RWPE1 (cell line): ENCODE results near the gene UQCC3.

ENCODE experiments used
- CTCF ChIA-PET: fragments of 350-600 bp; sonication (Branson Sonifier 250); formaldehyde crosslinking; extraction: SDS; loops from one replicate; lab custom pipeline; 2021; lab: Yijun Ruan, JAX
- POLR2A ChIA-PET: fragments of 400-600 bp; formaldehyde crosslinking; extraction: SDS; loops from one replicate; lab custom pipeline; 2020; ENCODE audit warnings: antibody characterized with exemption; ENCODE audit not compliant: low non-redundant PET; lab: Yijun Ruan, JAX
- DNase-seq: peaks from one replicate; pipeline ENCODE4 v3.0.0; 2012; ENCODE audit warnings: low spot score
- H3K27ac ChIP-seq: fragments of 450-650 bp; 2 replicates; pipeline ENCODE4 v1.5.1; 2017
- CTCF ChIP-seq: fragments of 450-650 bp; conservative IDR thresholded peaks from 2 replicates; pipeline ENCODE4 v1.5.1; 2017; ENCODE audit warnings: low read depth, mild to moderate bottlenecking

Gene UQCC3

GRCh38 chr11:62705880-62706849, 34.7 kb downstream of the UQCC3 start:
- DNase-seq, result peak; percentile 91
- peak overlapping the region; percentile 98 for H3K27ac ChIP-seq
- CTCF ChIA-PET, result interaction anchor here (0.6 to 2.1 kb wide), 3 partner anchors 12 to 159 kb away, joined by 3 to 8 read pairs (median 7); no protein-coding TSS in a partner anchor

DNA sequence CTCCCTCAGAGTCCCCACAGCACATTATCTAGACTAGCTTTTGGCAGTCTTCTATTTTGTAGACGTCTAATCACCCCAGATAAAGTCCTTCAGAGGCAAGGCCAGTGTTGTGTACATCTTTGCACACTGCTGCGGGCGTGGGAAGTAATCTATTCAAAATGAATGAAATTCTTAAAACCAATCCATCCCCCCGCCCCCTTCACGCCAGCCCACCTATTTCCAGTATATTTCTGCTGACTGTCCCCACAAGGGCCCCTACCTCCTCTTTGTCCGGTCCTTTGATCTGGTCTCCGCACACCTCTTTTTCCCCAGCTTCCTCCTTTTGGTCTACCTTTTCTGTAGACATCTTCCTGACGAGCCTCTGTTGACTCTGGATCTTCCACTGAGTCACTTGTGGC, 35.4 kb downstream of the UQCC3 start:
- DNase-seq, result no peak

More at GRCh38 chr11:62705880-62706849, 34.7 kb downstream of the UQCC3 start:
- POLR2A ChIA-PET, result interaction anchor here (0.7 kb wide), 1 partner anchor 25 kb away, joined by 6 read pairs; no protein-coding TSS in a partner anchor
- no peak for TF ChIP-seq CTCF

DNA sequence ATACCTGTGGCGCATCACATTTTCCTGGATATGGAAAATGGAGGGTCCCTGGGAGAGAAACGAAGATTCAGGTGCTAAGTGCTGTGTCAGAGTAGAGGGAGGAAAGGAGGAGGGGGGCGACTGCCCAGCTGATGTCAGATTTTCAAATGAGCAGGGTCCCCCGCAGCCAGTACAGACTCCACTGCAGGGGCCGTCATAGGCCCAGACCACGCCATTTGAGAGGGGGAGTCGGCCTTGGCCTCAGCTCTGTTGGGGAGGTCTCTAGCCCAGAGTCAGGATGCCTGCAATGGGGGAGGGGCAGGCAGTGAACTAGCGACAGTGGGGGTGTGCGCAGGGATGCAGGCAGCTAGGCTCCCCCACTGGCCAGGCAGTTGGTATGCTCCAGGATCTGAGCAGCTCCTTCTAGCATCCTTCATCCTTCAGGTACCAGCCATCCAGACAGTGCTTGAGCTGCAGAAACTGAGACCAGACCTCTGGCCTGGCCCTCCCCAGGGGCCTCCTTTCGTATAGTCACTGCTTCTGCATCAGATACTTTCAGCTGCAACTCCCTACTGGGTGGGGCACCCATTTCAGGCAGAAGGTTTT, 35.9 kb downstream of the UQCC3 start, which contains the start of the genes BSCL2 and GNG3:
TSS of gene BSCL2 (minus strand) at position 148 of the 585 bp plus-strand sequence. CDS start 229 bp downstream, outside the sequence.
TSS of gene GNG3 (plus strand) at position 400 of the 585 bp plus-strand sequence. CDS start 620 bp downstream, outside the sequence.
- TF ChIP-seq CTCF, result no peak
- DNase-seq, result no peak
- POLR2A ChIA-PET, result no interaction called here
- CTCF ChIA-PET, result interaction anchor here (2.1 kb wide), 1 partner anchor 13 kb away, joined by 7 read pairs; no protein-coding TSS in a partner anchor
- peak within 1 kb of the TSS; percentile 98 for H3K27ac ChIP-seq

More for the DNA sequence above, 35.4 kb downstream of the UQCC3 start:
- no peak for TF ChIP-seq CTCF
- CTCF ChIA-PET, result interaction anchor here (1.7 to 2.1 kb wide), 2 partner anchors 12 to 26 kb away, joined by 7 to 8 read pairs; no protein-coding TSS in a partner anchor
- POLR2A ChIA-PET, result no interaction called here
- H3K27ac ChIP-seq, result peak overlapping the region; percentile 98

GRCh38 chr11:62708392-62708791, 36.9 kb downstream of the UQCC3 start:
- no peak for DNase-seq
- ChIA-PET CTCF (interaction anchor here (0.6 to 0.8 kb wide), 2 partner anchors 36 to 42 kb away, joined by 3 read pairs; partner anchors contain the start of gene LBHD1), POLR2A (no interaction called here)

DNA sequence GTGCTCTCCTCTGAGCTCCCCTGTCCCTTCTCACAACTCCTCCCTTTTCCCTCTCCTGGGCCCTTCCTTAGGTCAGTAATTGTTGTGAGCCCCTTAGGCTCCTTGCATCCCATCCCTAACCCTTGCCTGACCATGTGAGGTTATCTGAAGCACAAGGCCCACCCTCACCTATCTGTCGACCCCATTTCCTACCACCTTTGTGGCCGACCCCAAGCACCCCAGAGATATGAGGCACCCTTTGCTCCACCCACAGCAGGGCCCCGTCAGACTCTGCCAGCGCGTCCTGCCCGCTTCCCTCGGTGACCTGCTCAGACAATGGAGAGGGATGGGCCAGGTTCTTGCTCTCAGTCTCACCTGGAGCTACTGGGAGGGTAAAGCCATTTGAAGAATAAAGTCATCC, 37.3 kb downstream of the UQCC3 start:
- peak overlapping the region; percentile 98 for H3K27ac ChIP-seq
- POLR2A ChIA-PET, result interaction anchor here (0.6 to 1.0 kb wide), 2 partner anchors 30 to 45 kb away, joined by 4 to 6 read pairs; partner anchors contain the start of genes UBXN1 and ZBTB3
- TF ChIP-seq CTCF, result no peak
- DNase-seq, result no peak
- CTCF ChIA-PET, result interaction anchor here (0.6 to 0.8 kb wide), 3 partner anchors 36 to 77 kb away, joined by 3 to 5 read pairs (median 3); partner anchors contain the start of gene LBHD1

More at GRCh38 chr11:62708392-62708791, 36.9 kb downstream of the UQCC3 start:
- H3K27ac ChIP-seq, result peak overlapping the region; percentile 98
- no peak for TF ChIP-seq CTCF
